22Rv1 (cell line): ENCODE measurements around the gene CFAP61.
A peak's percentile ranks its signal among the peaks of the same experiment; 100 is the strongest.

Experiments
- CTCF ChIP-seq: fragments of 450-650 bp; IDR thresholded peaks from 2 replicates; pipeline ENCODE4 v1.5.1; 2017; ENCODE audit warnings: mild to moderate bottlenecking
- ZFX ChIP-seq: fragments of 450-650 bp; IDR thresholded peaks from 2 replicates; pipeline ENCODE4 v1.6.1; 2017; ENCODE audit warnings: antibody characterized with exemption, borderline replicate concordance

- peak; percentile 90 for TF ChIP-seq CTCF
- no peak for TF ChIP-seq ZFX
These were observed 308.1 kb downstream of the CFAP61 start for GRCh38 chr20:20360464-20360863.
